GM20000 (cell line): ENCODE data around the gene CCM2L.

Experiments used
- DNase-seq: peaks from one replicate; pipeline ENCODE4 v3.0.0; 2012; ENCODE audit warnings: low spot score
- TF ChIP-seq, protein P1 (sequence below): IDR thresholded peaks from 2 replicates; pipeline ENCODE4 v1.5.1; 2012; ENCODE audit warnings: mild to moderate bottlenecking, control low read depth; ENCODE audit errors: extremely low read depth, missing control alignments

The CCM2L gene

DNA sequence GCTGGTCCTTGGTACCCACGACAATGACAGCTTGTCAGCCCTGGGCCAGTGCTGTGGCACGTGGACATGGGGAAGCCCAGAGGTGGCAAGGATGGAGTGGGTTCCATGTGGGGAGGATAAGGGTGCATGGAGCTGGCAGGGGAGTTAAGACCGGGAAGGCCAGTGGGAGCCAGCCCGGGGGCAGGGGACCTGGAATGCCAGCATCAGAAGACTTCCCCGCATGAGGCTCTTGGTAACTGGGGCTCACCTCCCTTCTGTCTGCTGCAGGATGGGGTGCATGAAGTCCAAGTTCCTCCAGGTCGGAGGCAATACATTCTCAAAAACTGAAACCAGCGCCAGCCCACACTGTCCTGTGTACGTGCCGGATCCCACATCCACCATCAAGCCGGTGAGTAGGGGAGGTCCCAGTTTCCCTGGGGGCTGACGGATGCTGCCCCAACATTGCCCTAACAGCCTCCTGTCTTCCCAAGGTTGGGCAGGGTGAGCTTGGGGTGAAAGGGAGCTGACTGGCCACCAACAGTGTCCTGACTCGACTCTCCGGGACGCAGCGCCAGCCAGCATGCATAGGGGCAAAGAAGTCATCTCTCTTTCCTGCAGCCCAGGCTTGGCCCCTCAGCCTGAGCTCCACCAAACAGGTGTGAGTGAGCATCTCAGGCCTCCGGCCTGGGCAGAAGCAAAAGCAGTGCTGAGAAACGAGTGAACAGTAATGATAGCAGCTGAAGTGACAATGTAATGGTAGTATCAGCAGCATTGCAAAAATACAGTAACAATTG lies 61.3 kb downstream of the CCM2L start:
- TF ChIP-seq, protein P1, sequence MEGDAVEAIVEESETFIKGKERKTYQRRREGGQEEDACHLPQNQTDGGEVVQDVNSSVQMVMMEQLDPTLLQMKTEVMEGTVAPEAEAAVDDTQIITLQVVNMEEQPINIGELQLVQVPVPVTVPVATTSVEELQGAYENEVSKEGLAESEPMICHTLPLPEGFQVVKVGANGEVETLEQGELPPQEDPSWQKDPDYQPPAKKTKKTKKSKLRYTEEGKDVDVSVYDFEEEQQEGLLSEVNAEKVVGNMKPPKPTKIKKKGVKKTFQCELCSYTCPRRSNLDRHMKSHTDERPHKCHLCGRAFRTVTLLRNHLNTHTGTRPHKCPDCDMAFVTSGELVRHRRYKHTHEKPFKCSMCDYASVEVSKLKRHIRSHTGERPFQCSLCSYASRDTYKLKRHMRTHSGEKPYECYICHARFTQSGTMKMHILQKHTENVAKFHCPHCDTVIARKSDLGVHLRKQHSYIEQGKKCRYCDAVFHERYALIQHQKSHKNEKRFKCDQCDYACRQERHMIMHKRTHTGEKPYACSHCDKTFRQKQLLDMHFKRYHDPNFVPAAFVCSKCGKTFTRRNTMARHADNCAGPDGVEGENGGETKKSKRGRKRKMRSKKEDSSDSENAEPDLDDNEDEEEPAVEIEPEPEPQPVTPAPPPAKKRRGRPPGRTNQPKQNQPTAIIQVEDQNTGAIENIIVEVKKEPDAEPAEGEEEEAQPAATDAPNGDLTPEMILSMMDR, result no peak
- no peak for DNase-seq

DNA sequence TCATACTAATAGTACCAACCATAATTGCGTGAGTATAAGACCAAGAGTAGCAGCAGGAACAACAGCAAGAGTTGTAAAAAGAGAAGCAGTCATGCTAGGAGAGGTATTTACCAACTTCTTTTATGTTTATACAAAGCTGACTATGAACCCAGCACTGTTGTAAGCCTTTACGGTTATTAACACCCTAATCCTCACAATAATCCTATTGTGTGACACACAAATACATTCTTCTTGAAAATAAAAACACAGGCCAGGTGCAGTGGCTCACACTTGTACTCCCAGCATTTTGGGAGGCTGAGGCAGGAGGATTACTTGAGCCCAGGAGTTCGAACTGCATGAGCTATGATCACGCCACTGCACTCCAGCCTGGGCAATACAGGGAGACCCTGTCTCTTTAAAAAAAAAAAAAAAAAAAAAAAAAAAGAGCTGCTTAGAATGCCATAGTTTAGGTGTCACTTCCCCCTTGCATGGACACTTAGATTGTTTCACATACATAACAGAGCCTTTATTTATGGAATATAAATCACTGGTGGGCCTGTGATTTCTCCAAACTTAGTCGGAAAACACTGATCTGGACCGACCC lies 62.0 kb downstream of the CCM2L start:
- TF ChIP-seq, protein P1, result no peak
- DNase-seq, result no peak

DNA sequence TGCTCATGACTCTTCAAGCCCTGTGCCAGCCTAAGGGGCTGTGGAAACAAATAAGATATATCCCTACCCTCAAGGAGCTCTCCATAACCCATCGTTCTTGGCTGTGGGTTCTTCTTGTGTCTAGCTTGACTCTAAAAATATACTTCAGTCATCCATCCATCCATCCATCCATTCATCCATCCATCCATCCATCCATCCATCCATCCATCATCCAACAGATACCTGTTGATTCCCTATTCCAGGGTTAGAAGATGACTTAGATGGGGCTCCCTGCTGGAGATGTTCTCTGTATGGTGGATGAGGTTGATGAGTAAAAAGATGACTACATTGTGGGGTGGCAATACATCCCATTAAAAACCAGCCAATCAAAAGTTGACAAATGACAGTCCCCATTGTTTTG lies 65.3 kb downstream of the CCM2L start:
- TF ChIP-seq, protein P1, result no peak
- no peak for DNase-seq

DNA sequence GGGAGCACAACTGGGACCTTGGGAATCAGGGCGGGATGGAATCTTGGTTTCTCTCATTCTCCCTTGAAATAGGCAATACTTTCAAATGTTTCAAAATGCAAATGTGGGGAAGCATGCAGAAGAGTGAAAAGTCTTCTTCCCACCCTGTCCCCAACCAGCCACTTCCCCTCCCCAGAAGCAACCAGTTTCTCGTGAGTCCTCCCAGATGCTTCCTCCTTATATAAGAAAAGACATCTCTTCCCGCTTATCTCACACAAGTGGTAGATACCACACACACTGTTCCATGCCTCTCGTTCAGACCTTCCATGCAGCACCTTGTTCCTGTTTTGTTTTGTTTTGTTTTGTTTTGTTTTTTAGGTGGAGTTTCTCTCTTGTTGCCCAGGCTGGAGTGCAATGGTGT lies 67.0 kb downstream of the CCM2L start:
- TF ChIP-seq, protein P1, result no peak
- DNase-seq, result no peak

DNA sequence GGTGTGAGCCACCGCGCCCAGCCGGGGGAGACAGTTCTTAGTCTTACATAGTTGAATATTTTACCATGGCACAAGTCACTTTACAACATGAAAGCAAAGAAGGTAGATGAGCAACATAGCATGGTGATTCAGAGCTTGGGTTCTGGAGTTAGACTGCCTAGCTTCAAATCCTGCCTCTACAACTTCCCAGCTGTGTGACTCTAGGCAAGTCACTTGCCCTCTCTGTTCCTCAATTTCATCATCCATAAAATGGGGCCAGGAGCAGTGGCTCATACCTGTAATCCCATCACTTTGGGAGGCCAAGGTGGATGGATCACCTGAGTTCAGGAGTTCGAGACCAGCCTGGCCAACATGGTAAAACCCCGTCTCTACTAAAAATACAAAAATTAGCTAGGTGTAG lies 68.1 kb downstream of the CCM2L start:
- DNase-seq, result no peak
- TF ChIP-seq, protein P1, result no peak

DNA sequence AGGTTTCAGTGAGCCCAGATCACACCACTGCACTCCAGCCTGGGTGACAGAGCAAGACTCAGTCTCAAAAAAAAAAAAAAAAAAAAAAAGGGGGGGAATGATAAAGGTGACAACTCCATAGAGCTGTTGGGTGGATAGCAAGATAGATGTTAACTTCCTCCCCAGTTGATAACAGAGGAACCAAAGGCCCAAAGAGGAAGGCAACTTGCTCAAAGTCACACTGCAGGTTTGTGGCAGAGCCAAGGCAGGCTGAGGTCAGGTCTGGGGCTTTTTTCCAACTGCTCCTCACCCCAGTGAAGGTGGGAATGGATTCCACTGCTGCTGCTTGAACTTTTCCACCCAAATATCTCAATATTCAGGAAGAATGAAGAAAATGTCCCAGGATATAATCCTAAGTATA lies 68.6 kb downstream of the CCM2L start:
- TF ChIP-seq, protein P1, result no peak
- no peak for DNase-seq

DNA sequence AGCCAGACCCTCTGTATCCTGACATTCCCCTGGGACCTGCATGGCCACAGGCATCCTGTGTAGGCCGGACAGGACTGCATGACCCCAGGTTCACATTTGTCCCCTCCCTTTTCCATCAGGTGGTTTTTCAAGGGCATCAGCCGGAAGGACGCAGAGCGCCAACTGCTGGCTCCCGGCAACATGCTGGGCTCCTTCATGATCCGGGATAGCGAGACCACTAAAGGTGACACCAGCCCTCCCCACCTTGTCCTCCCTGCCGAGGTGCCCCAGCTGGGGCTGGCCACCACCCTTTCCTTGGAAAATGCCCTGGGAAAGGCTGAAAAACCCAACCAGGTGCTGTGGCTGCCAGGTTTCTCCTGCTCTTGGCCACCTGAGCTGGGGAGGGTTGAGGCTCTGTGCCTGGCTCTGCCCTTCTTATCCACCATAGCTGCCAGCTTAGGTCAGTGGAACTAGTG lies 69.4 kb downstream of the CCM2L start:
- TF ChIP-seq, protein P1, result no peak
- DNase-seq, result no peak
